HepG2 (cell line): ENCODE data around the gene NIT2. TPM values are rescaled to one million over a fixed set of nuclear protein-coding genes. Genes with fewer than 3 reads are reported as not detected.

Experiments used
- FOSL1 ChIP-seq: sonication (generic); formaldehyde crosslinking; IDR thresholded peaks from 2 replicates; pipeline ENCODE4 v1.9.0; 2021; ENCODE audit warnings: missing genetic modification reagents, borderline replicate concordance
- GMEB1 ChIP-seq: sonication (generic); formaldehyde crosslinking; IDR thresholded peaks from 2 replicates; pipeline ENCODE4 v1.5.1; 2020; ENCODE audit warnings: missing genetic modification reagents, mild to moderate bottlenecking, borderline replicate concordance
- HNRNPL ChIP-seq: fragments of 200-400 bp; formaldehyde crosslinking; IDR thresholded peaks from 2 replicates; pipeline ENCODE4 v1.6.1; 2017; ENCODE audit warnings: mild to moderate bottlenecking, low read depth, low read length
- MIER3 ChIP-seq: IDR thresholded peaks from 2 replicates; pipeline ENCODE4 v1.6.1; 2016; ENCODE audit warnings: missing compliant biosample characterization, borderline replicate concordance
- MLLT10 ChIP-seq: sonication (generic); formaldehyde crosslinking; IDR thresholded peaks from 2 replicates; pipeline ENCODE4 v1.4.0; 2020; ENCODE audit warnings: missing genetic modification reagents
- PHF8 ChIP-seq: sonication (generic); formaldehyde crosslinking; IDR thresholded peaks from 2 replicates; pipeline ENCODE4 v1.5.0; 2020; ENCODE audit warnings: missing genetic modification reagents
- SIN3B ChIP-seq: fragments of 150-350 bp; IDR thresholded peaks from 2 replicates; pipeline ENCODE4 v1.6.1; 2014; ENCODE audit warnings: low read length
- ZNF407 ChIP-seq: sonication (generic); formaldehyde crosslinking; IDR thresholded peaks from one replicate; pipeline ENCODE4 v1.5.1; 2020; ENCODE audit warnings: mild to moderate bottlenecking, missing genetic modification reagents; ENCODE audit errors: not compliant biosample characterization
- ZNF503 ChIP-seq: sonication (generic); formaldehyde crosslinking; IDR thresholded peaks from 2 replicates; pipeline ENCODE4 v1.4.0; 2020; ENCODE audit warnings: missing genetic modification reagents
- ZNF879 ChIP-seq: sonication (generic); formaldehyde crosslinking; IDR thresholded peaks from 2 replicates; pipeline ENCODE4 v1.8.1; 2023; ENCODE audit warnings: missing genetic modification reagents
- ZUFSP ChIP-seq: sonication (generic); formaldehyde crosslinking; IDR thresholded peaks from 2 replicates; pipeline ENCODE4 v1.9.0; 2021; ENCODE audit warnings: missing genetic modification reagents, mild to moderate bottlenecking, borderline replicate concordance
- polyA plus RNA-seq, 8 experiments: library from polyadenylated mRNA; depleted of rRNA in 3 of 8; stranded (reverse) in 7 of 8; unstranded in 1 of 8; fragments of >200 nt; fragmentation: Illumina TruSeq in 4 of 8; extraction: Trizol in 4 of 8; gene quantifications; 2 replicates each; pipeline versions ENCODE4 v1.2.1 to v1.2.3, GENCODE V29; 2011 to 2016; ENCODE audit warnings: low read depth in 4 of 8, missing spikeins in 1 of 8, mixed read lengths in 1 of 8; ENCODE audit not compliant: insufficient read depth in 1 of 8
- total RNA-seq, 5 experiments: library from RNA; depleted of rRNA; stranded (reverse); fragments of >200 nt; fragmentation: Illumina TruSeq; extraction: Trizol; gene quantifications; 2 replicates each; pipeline ENCODE4 v1.2.3, GENCODE V29; 2016; ENCODE audit warnings: low read depth in 1 of 5

The NIT2 gene
- total and polyA plus RNA-seq, 2 of the 13 experiments (the other 11 are each of a cell fraction or from before 2014, with no cell fraction given): 43.4 to 49.1 TPM

GRCh38 chr3:100400780-100401673 lies 66.5 kb downstream of the NIT2 start, which contains the start of the genes LNP1 and TOMM70 (continued):
- TF ChIP-seq ZNF407 (CRISPR knock-in tag): peak; percentile 30
- TF ChIP-seq ZNF879 (CRISPR knock-in tag): peak; percentile 38; the same call in 1 of the 2 replicates
- TF ChIP-seq ZNF503 (CRISPR knock-in tag): peak; percentile 36; the same call in 1 of the 2 replicates
- peak; percentile 50; the same call in 1 of the 2 replicates for TF ChIP-seq SIN3B
- no peak for TF ChIP-seq ZUFSP (CRISPR knock-in tag)
- TF ChIP-seq FOSL1 (CRISPR knock-in tag): no peak
- peak; percentile 82 for TF ChIP-seq GMEB1
- no peak for TF ChIP-seq MLLT10 (CRISPR knock-in tag)
- peak; percentile 89 for TF ChIP-seq PHF8
- TF ChIP-seq MIER3 (CRISPR knock-in tag): no peak; the same call in 1 of the 2 replicates
- no peak for TF ChIP-seq HNRNPL
